Stimulated activated CD4-positive, alpha-beta T cell treated with anti-CD3 and anti-CD28 coated beads, Interleukin-12 subunit alpha, Interleukin-12 subunit beta, amount 100 ng/mL, for 48 hours (primary cell): ENCODE results near the gene REM2.

Experiments
- DNase-seq, 3 donors: peaks; one replicate each; pipeline ENCODE4 v3.0.0-alpha.2; 2020; ENCODE audit warnings: low read depth in 2 of 3, low spot score in 1 of 3

REM2 gene, protein sequence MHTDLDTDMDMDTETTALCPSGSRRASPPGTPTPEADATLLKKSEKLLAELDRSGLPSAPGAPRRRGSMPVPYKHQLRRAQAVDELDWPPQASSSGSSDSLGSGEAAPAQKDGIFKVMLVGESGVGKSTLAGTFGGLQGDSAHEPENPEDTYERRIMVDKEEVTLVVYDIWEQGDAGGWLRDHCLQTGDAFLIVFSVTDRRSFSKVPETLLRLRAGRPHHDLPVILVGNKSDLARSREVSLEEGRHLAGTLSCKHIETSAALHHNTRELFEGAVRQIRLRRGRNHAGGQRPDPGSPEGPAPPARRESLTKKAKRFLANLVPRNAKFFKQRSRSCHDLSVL

DNA sequence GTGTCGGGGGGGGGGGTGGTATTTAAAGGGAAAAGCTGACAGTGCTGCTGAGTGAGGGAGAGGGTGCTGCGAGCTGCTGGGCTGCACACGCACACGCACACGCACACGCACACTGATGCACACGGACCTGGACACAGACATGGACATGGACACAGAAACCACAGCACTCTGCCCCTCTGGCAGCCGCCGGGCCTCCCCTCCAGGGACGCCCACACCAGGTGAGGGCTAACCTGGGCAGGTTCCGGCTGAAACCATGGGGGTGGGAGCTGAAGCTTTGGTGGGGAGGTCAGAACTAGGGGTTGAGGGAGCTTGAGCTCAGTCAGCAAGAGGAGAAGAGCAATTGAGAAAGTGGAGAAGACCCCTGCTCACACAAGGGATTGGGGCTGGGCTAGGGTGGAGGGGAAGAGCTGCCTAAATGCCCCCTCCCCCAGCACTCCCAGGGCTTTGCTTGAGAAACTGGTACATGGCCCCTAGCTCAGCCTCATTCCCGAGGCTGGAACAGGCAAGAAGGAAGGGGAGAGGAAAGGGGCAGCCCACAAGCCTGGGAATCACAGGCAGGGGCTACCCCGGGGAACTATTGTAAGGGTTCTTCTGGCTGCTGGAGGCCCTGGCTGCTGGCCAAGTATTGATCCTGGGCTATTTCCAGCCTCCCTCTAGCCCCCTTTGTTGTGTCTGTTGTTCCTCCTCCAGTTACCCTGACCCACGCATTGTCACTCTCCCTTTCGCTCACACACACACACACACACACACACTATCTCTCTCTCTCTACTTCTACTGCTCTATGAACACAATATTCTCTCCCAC lies at the start of gene REM2:
Gene REM2, plus strand, starts transcription at position 50 of the 804 bp plus-strand sequence. Its CDS starts 66 bp downstream, at position 116.
- no peak for DNase-seq

DNA sequence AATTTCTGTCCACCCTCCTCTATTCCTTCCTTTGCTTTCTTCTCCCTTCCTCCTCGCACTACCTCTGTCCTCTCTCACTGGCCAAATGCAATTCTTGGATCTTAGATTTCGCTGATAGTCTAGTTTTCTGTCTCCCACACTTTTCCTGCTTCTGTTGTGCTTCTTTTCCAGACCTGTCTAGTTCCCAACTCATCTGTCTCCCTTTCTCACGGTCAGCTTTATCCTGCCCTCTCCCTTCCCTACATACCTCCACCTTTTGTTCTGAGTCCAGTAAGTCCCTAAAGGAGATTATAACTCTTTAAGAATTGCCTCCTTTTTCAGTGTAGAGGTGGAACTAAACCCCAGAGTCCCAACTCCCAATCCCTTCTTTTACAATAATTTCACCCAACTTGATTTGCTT lies 47.5 kb upstream of the REM2 start:
- DNase-seq: no peak

DNA sequence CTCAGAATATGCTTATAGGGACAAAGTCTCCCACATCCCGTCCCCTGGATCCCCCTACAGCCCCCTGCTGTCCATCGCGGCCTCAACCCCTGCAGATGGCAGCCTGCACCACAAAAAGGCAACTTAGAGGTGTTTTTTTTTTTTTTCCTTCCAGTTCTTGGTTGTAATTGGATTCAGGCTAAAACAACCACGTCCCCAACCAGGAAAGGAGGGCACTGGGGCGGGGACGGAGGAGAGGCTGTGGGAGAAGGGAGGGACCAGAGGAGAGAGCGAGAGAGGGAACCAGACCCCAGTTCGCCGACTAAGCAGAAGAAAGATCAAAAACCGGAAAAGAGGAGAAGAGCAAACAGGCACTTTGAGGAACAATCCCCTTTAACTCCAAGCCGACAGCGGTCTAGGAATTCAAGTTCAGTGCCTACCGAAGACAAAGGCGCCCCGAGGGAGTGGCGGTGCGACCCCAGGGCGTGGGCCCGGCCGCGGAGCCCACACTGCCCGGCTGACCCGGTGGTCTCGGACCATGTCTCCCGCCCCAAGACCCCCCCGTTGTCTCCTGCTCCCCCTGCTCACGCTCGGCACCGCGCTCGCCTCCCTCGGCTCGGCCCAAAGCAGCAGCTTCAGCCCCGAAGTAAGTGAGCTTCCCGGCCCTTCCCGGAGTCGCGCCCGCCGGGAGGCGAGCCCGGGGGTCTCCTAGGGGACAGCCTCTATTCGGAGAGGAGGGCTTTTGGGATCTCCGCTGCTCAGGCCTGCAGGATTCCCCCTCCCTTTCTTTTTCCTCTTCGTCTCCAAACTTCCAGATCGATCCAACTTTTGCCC lies 46.5 kb upstream of the REM2 start, which contains the start of gene MMP14:
Gene MMP14, plus strand, starts transcription at position 285 of the 813 bp plus-strand sequence. Its CDS starts 233 bp downstream, at position 518.
- DNase-seq: no peak

DNA sequence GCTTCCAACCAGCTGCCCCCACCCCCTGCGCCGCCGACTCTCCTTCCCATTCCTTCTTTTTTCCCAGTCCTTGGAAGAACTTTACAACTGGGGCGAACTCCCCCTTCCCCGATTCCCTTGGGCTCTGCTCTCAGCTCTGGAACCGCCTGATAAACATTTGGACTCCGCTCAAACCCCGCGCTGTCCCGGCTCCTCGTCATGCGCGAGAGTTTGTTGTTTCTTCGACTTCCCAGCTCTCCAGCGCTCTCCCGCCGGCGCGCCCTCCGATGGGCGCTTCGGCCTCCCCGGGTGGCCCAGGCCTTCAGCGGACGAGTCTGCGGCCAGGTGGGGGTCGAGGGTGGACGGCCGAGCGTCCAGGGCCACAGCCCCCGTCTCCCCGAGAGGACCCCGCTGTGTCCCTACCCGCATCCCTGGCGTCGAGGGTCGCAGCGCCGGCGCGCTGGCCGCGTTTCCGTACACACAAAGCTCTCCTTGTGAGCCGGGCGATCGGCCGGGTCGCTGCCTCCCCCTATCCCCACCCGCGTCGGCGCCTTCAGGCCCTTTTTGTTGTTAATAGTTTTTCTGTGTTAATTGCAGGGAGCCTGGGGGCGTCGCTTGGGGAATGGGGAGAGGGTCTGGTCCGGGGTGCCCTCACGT lies 45.8 kb upstream of the REM2 start:
- DNase-seq: no peak

DNA sequence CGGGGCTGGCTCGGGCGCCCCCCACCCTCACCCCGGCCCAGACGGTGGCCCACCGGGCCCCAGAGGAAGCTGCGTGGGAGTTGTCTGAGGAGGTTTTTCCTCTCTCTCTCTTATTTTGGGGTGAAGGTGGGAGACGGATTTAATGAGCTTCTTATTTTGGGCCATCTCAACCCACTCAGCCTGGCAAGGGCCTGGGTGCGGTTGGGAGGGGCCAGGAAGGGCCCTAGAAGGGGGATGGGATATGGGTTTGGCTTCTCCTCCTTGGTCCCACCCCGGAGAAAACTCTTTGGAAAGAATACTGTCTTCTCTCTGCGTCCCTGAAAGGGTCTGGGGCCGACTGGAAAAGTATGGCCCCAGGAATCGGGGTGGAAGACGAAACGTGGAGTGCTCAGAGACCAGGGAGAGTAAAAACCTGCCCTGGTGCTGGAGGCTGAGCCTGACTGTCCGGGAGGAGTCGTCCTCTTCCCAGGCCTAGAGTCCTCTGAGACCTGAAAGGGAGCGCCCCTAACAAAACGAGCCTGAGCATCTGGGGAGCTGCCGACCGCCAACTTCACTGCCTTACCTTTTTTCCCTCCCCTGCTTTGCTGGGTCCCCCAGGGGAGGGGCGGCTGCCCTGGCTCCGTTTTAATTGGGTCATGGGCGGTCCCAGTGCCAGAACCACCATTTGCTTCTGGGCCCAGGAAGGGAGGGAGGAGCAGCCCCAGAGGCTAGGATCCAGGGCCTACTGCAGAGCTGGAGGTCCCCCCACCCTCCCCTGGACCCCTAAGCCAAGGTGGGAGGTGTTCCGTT lies 45.1 kb upstream of the REM2 start:
- no peak for DNase-seq

DNA sequence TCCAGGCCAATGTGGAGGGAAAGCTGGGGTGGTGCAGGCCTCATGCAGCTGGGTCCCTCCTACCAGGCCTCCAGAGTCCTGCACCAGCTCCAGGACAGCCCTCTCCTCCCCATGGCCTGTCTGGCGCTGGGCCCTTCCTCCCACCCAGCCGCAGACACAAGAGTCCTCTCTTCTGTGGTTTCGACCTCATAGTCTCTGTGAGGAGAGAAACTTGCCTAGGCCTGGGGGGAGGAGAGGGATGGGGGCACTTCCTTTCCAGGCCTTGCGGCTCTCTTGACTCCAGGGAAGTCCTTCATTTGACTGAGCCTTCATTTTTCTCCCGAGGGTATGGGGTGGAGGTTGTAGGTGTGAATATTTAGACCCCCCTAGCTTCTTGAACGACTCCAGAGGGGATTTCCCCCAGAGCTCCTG lies 44.4 kb upstream of the REM2 start:
- DNase-seq: no peak

DNA sequence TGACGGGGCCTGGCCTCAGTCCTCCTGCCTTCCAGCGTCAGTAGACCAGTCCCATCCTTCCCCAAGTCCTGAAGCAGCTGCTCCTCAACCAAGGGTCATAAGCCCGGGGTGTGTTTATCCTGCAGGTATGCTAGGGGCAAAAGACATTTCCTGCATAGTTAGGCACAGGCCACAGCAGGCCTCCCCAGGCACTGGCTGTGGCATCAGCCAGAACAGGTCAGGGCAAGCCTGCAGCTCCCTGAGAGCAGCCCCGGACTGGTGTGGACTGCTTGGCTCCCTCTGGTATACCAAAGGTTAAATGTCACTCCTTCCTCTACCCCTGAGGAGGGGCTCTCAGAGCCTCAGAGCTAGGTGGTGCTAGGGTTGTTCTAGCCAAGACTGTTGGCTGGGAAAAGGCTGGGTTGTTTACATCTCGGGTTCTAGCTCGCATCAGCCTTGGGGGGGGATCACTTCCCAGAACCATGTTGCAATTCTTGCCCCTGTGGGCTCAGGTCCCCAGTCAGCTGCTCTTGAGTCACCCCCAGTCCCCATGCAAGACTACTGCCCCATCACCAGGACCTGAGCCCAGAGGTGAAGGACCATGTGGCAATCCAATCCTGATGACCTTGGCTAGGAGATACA lies 43.8 kb upstream of the REM2 start:
- DNase-seq: no peak

DNA sequence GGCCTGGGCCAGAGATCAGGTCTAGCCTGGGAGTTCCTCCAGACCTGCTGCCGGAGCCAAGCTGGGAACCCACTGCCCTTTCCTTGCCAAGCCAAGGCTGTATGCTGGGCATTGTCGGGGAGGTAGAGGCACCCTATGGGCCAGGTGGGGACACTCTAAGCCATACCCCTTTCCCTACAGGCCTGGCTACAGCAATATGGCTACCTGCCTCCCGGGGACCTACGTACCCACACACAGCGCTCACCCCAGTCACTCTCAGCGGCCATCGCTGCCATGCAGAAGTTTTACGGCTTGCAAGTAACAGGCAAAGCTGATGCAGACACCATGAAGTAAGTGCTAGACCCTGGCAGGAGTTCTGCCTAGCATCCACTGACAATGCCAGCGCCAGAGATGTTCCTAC lies 41.7 kb upstream of the REM2 start:
- no peak for DNase-seq

DNA sequence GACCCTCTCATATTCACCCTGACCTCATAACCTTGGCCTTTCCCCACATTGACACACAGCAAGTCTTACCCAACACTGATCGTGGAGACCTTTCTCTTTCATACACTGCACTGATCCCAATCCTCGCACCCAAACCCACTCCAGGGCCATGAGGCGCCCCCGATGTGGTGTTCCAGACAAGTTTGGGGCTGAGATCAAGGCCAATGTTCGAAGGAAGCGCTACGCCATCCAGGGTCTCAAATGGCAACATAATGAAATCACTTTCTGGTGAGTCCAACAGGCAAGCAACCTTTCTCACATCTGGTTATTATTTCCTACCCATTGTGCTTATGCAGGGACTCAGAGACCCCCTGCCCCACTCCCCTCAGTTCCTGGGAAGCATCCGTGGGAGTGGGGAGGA lies 41.3 kb upstream of the REM2 start:
- no peak for DNase-seq

DNA sequence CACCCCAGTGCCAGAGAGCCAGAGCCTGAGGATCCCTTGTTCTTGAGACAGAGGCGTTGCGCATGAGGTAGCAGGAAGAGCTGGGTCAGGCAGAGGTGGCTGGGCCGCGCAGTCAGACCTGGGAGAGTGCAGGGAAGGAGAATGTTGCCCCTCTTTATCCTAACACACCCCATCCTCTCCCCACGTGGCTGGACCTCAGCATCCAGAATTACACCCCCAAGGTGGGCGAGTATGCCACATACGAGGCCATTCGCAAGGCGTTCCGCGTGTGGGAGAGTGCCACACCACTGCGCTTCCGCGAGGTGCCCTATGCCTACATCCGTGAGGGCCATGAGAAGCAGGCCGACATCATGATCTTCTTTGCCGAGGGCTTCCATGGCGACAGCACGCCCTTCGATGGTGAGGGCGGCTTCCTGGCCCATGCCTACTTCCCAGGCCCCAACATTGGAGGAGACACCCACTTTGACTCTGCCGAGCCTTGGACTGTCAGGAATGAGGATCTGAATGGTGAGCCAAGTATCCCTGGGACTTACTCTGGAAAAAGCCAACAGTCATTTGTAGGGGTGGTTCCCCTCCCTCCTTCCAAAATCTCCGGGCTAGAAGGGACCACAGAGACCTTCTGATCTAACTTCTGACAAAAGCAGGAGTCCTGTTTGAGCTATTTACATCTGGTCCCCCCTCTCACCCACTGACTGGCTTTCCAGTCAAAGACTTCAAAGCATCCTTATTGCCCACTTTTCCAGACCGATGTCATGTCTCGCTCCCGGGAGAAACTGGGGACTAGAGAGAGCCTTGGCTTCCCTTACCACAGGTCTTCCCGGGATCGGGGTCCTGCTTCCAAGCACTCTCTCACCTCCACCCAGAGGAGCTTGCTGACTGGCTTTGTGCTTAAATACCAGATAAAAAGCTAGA lies 40.6 kb upstream of the REM2 start:
- DNase-seq: no peak

DNA sequence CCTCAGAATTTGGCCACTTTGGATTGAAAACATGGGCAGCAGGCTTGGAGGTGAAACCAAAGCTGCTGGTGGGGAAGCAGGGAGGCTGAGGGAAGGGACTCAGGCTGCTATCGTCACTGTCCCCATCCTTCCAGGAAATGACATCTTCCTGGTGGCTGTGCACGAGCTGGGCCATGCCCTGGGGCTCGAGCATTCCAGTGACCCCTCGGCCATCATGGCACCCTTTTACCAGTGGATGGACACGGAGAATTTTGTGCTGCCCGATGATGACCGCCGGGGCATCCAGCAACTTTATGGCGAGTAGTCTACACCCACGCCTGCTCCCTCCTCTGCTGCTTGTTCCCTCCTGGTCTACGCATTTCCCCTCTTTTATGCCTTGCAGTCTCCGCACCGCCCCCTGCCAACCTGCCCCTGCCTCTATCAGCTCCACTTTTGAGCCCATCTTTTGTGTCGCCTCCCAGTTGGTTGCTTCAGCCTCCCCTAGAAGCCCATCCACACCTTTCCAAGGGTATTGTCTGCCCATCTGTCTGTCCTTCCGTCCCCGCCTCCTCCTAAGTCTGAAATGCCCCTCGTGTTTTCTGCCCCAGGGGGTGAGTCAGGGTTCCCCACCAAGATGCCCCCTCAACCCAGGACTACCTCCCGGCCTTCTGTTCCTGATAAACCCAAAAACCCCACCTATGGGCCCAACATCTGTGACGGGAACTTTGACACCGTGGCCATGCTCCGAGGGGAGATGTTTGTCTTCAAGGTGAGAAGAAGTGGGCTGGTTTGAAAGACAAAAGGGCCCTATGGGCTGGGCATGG lies 39.7 kb upstream of the REM2 start:
- no peak for DNase-seq

DNA sequence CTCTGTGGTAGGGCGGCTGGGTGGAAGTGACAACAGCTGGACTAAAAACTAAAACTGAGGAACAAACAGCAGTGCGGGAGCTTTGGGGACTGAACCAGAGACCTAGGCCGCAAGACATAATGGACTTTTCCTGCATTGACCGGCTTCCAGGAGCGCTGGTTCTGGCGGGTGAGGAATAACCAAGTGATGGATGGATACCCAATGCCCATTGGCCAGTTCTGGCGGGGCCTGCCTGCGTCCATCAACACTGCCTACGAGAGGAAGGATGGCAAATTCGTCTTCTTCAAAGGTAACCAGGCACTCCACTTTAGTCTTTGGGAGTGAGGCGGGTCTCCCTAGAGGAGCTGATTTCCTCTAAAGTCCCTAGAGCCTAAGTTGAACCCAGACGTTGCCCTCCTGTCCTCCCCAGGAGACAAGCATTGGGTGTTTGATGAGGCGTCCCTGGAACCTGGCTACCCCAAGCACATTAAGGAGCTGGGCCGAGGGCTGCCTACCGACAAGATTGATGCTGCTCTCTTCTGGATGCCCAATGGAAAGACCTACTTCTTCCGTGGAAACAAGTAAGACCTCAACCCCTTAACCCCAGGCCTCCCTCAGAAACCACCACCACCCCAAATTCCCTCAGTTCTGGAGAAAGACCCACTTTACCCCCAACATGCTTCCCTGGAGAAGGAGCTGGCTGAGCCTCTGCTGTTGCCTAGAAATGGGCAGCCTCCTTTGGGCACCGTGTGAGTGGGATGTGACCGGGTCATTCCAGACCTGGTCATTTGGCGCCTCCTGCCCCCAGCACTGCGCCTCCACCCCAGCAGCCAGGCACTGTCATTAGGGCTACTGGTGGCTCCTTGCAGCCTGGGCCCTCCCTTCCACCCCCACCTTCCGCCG lies 38.6 kb upstream of the REM2 start:
- DNase-seq: no peak

DNA sequence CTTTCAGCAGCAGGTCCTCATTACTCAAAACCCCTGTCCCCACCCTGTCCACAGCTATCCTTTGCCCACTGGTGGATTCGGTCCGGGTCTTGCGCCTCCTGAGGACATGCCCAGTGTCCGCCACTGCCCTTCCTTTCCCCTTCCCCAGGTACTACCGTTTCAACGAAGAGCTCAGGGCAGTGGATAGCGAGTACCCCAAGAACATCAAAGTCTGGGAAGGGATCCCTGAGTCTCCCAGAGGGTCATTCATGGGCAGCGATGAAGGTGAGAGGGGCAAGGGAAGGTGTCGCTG lies 38.0 kb upstream of the REM2 start:
- no peak for DNase-seq

DNA sequence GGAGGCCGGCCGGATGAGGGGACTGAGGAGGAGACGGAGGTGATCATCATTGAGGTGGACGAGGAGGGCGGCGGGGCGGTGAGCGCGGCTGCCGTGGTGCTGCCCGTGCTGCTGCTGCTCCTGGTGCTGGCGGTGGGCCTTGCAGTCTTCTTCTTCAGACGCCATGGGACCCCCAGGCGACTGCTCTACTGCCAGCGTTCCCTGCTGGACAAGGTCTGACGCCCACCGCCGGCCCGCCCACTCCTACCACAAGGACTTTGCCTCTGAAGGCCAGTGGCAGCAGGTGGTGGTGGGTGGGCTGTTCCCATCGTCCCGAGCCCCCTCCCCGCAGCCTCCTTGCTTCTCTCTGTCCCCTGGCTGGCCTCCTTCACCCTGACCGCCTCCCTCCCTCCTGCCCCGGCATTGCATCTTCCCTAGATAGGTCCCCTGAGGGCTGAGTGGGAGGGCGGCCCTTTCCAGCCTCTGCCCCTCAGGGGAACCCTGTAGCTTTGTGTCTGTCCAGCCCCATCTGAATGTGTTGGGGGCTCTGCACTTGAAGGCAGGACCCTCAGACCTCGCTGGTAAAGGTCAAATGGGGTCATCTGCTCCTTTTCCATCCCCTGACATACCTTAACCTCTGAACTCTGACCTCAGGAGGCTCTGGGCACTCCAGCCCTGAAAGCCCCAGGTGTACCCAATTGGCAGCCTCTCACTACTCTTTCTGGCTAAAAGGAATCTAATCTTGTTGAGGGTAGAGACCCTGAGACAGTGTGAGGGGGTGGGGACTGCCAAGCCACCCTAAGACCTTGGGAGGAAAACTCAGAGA lies 37.0 kb upstream of the REM2 start:
- no peak for DNase-seq

DNA sequence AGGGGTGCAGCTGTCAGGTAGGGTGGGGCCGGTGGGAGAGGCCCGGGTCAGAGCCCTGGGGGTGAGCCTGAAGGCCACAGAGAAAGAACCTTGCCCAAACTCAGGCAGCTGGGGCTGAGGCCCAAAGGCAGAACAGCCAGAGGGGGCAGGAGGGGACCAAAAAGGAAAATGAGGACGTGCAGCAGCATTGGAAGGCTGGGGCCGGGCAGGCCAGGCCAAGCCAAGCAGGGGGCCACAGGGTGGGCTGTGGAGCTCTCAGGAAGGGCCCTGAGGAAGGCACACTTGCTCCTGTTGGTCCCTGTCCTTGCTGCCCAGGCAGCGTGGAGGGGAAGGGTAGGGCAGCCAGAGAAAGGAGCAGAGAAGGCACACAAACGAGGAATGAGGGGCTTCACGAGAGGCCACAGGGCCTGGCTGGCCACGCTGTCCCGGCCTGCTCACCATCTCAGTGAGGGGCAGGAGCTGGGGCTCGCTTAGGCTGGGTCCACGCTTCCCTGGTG lies 36.2 kb upstream of the REM2 start:
- DNase-seq: no peak

DNA sequence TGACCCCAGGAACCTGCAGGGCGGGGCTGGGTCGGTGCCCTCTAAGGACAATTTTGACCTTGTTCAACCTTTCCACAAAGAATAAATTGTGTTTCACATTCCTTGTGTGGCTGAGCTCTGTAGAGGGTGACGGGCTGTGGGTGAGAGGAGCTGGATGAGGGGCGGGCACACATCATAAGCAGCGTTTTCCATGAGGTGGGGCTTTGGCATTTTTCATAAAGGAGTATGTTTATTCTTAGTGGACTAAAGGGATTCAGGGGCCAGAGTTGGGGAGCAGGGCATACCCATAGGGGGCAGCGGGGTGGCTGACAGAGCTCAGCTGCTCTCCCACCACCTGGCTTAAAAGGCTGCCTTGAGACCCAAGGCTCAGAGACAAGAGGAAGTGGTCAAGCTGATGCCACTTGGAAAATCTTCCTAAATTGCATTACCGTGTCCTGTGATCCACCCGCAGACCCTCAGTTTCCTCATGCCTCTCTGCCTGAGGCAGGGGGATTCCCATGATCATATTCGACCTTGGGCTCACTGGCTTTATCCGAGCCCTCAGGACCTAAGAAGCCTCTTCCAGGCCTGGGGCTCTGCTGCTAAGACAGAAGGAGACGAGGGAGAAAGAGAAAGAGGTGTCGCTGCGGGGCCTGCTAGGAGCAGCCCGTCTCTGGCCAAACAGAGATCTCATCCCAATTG lies 35.2 kb upstream of the REM2 start:
- DNase-seq: no peak
